NCI-H1417 treated with DMSO at 0.1 percent for 48 hours (cell line): ENCODE data around the gene ADAMTS14.
"Not testable (repeated sequence)": the region's sequence is repeated elsewhere in the genome, so short reads cannot be mapped to it uniquely, and the experiment has no call there.

ENCODE experiments used
- DNase-seq: peaks from one replicate; lab custom pipeline; 2025; lab: John Stamatoyannopoulos, UW

ADAMTS14 gene

DNA sequence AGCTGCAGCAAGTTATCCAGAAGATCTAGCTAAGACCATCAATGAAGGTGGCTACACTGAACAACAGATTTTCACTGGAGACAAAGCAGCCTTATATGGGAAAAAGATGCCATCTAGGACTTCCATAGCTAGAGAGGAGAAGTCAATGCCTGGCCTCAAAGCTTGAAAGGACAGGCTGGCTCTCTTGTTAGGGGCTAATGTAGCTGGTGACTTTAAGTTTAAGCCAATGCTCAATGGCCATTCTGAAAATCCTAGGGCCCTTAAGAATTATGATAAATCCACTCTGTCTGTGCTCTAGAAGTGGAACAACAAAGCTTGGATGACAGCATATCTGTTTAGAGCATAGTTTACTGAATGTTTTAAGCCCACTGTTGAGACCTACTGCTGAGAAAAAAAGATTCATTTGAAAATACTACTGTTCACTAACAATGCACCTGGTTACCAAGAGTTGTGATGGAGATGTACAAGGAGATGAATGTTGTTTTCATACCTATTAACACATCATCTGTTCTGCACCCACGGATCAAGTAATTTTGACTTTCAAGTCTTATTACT is 13.6 kb upstream of the ADAMTS14 start:
- no peak for DNase-seq

DNA sequence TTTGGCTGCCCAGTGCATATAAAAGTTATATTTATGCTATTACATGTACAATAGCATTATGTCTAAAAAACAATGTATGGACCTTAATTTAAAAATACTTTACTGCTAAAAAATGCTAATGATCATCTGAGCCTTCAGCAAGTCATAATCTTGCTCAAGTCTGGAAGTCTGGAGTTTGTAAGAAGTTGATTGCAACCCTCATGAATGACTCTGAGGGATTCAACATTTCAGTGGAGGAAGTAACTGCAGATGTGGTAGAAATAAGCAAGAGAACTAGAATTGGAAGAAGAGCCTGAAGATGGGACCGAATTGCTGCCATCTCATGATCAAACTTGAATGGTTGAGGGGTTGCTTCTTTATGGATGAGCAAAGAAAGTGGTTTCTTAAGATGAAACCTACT is 13.0 kb upstream of the ADAMTS14 start:
- DNase-seq, result no peak

DNA sequence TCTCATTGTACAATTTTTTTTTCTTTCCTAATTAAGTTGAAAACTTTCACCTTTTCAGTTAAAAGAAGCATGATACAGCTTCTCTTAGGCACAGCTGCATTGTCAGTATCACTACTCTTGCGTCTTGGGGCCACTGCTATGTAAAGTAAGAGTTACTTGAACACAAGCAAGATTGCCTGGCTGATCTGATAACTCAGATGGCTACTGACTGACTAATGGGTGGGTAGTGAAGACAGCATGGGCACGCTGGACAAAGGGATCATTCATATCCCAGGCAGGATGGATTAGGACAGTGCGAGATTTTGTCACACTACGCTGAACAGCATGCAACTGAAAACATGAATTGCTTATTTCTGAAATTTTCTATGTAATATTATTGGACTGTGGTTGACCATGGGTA is 11.6 kb upstream of the ADAMTS14 start:
- no peak for DNase-seq

- no peak for DNase-seq
Measured at GRCh38 chr10:70661623-70662361, 10.5 kb upstream of the ADAMTS14 start.

DNA sequence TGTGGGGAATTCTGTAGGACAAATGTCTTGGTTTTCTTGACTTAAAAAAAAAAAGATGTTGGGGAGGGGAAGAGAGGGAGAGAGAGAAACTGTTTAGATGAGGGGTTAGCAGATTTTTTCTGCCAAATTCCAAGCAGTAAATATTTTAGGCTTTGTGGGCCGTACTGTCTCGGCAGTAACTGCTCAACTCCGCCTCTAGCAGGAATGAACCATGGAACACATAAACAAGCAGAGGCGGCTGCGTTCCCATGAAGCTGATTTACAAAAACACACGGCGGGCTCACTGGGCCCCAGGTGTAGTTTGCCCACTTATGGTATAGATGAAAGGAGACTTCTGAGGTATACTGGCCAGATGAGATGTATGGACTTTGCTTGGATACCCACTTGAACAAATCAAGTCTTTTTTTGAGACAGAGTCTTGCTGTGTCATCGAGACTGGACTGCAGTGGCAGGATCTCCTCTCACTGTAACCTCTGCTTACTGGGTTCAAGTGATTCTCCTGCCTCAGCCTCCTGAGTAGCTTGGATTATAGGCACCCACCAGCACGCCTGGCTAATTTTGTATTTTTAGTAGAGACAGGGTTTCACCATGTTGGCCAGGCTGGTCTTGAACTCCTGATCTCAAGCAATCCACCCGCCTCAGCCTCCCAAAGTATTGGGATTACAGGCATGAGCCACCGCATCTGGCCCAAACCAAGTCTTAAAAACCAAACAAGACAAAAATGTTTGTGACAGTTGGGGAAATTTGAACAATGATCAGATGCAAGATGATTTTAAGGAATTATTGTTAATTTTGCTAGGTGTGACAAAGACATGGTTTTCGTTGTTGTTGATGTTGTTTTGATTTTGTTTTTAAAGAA is 9.7 kb upstream of the ADAMTS14 start:
- no peak for DNase-seq

- DNase-seq, result not testable (repeated sequence)
Measured at GRCh38 chr10:70663458-70664409, 8.6 kb upstream of the ADAMTS14 start.

GRCh38 chr10:70664702-70665195 is 7.6 kb upstream of the ADAMTS14 start:
- DNase-seq, result no peak

DNA sequence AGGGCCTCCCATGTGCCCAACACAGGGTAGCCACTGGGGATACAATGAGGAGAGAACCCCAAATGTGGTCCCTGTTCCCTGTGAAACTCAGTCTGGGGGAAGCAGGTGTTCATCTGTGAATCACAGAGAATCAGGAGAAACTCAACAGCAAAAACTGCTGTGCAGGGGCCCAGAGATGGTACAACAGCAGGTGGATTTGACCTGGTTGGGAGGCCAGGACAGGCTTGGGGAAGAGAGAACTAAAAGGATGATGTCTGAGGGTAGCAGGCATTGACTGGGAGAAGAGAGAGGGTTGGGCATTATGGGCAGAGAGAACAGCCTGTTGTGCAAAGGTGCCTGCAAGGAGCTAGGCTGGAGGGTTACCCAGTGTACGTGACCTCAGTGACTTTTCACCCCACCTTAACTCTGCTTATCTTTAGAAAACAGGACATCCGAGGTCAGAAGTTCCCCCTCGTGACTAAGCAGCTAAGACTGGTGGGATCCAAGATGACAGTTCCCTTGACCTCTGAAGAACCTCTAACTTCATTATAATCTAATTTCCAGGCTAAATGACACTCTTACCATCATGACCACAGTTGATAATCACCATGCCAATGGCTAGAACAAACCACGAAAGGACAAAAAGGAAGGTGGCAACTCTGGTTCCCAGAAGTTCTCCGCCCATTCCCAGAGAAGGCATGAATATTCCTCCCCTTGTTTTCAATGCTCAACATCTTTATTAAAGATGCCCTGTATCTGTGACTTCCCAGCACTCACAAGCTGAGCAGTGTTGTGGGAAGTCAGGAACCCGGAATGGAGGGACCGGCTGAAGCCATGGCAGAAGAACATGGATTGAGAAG is 5.1 kb upstream of the ADAMTS14 start:
- DNase-seq, result no peak

GRCh38 chr10:70667818-70668217 is 4.5 kb upstream of the ADAMTS14 start:
- not testable (repeated sequence) for DNase-seq

DNA sequence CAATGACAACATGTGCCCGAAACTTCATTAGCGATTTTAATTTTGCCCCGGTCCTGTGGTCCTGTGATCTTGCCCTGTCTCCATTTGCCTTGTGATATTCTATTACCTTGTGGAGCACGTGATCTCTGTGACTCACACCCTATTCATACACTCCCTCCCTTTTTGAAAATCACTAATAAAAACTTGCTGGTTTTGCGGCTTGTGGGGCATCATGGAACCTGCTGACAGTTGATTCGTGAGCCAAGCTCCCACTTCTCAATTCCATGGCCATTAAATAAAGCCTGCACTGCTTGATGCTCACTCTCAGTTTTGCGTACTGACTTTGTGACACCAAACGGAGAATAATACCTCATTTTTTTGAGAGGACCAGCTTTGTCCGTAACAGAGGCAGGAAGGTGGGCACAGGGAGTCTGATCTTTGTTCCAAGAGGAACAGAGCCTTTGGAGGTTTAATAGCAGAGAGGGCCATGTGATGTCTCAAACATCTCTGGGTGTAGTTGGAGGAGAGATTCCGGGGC is 3.8 kb upstream of the ADAMTS14 start:
- DNase-seq, result no peak

GRCh38 chr10:70669015-70669414 is 3.3 kb upstream of the ADAMTS14 start:
- DNase-seq, result no peak

GRCh38 chr10:70669732-70670317 is 2.5 kb upstream of the ADAMTS14 start:
- DNase-seq, result no peak

- DNase-seq, result no peak
Measured at GRCh38 chr10:70671619-70672164, 614 bp upstream of the ADAMTS14 start.

- DNase-seq, result no peak
Measured at GRCh38 chr10:70673043-70673928, 980 bp downstream of the ADAMTS14 start.

GRCh38 chr10:70673929-70674559 is 1.7 kb downstream of the ADAMTS14 start:
- DNase-seq, result no peak

DNA sequence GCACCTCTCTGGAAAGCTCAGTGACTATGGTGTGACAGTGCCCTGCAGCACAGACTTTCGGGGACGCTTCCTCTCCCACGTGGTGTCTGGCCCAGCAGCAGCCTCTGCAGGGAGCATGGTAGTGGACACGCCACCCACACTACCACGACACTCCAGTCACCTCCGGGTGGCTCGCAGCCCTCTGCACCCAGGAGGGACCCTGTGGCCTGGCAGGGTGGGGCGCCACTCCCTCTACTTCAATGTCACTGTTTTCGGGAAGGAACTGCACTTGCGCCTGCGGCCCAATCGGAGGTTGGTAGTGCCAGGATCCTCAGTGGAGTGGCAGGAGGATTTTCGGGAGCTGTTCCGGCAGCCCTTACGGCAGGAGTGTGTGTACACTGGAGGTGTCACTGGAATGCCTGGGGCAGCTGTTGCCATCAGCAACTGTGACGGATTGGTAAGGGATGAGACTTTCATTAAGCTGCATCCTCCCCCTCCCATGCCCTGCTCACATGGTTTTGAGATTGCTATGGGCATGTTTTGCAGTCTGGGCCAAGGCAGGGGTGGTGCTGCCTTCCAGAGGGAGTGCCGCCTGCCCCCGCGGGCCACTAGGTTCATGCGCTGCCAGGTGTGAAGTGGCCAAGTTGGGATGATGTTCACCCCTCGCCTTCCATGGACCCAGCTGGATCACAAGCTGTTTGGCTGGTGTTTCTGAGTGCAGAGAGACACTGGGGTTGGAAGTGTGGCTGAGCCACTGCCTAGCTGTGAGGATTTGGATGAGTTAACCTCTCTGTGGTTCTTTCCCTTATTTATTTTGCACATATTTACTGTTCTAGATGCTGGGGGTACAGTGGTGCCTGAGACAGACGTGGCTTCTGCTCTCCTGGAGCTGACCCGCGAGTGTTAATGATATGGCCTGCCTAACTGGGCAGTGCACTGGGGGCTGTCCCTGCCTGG is 2.5 kb downstream of the ADAMTS14 start:
- DNase-seq, result no peak

- no peak for DNase-seq
Measured at GRCh38 chr10:70675496-70676161, 3.3 kb downstream of the ADAMTS14 start.
